GM13976 (cell line): ENCODE data around the gene ADCK1.

Source experiments
- DNase-seq: peaks from one replicate; pipeline ENCODE4 v3.0.0; 2012; ENCODE audit warnings: low spot score
- in situ Hi-C: fragments of 300-500 bp; cut with MboI; formaldehyde crosslinking; loops from one replicate; pipeline ENCODE4 v1.12.0; 2022; ENCODE audit warnings: low sequenced_read_pairs, mixed read lengths, inconsistent platforms; ENCODE audit not compliant: unreplicated experiment
- TF ChIP-seq, protein P1 (sequence below): IDR thresholded peaks from 2 replicates; pipeline ENCODE4 v1.5.1; 2012; ENCODE audit warnings: borderline replicate concordance, mild to moderate bottlenecking; ENCODE audit not compliant: insufficient read depth; ENCODE audit errors: extremely low read depth, missing control alignments, control extremely low read depth

ADCK1 gene

DNA sequence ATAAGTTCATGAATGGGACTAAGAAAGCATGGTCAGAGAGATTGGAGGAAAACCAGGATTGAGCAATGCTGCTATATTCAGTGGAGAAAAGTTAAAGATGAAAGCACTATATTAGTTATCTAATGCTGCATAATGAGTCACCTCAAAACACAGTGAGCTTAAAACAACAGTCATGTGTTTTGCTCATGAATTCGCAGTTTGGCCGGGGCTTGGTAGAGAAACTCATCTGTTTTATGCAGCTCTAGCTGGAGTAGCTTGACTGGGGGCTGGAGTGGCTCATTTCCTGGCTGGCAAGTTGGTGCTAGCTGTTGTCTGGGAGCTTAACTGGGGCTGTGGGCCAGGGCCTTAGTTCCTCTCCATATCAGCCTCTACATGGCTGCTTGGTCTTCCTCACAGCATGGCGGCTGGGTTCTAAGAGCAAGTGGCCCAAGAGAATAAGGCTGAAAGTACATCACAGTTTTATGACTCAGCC is 90.1 kb downstream of the ADCK1 start:
- TF ChIP-seq, protein P1, sequence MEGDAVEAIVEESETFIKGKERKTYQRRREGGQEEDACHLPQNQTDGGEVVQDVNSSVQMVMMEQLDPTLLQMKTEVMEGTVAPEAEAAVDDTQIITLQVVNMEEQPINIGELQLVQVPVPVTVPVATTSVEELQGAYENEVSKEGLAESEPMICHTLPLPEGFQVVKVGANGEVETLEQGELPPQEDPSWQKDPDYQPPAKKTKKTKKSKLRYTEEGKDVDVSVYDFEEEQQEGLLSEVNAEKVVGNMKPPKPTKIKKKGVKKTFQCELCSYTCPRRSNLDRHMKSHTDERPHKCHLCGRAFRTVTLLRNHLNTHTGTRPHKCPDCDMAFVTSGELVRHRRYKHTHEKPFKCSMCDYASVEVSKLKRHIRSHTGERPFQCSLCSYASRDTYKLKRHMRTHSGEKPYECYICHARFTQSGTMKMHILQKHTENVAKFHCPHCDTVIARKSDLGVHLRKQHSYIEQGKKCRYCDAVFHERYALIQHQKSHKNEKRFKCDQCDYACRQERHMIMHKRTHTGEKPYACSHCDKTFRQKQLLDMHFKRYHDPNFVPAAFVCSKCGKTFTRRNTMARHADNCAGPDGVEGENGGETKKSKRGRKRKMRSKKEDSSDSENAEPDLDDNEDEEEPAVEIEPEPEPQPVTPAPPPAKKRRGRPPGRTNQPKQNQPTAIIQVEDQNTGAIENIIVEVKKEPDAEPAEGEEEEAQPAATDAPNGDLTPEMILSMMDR, result no peak
- no peak for DNase-seq
- in situ Hi-C loops, result no loop called here

DNA sequence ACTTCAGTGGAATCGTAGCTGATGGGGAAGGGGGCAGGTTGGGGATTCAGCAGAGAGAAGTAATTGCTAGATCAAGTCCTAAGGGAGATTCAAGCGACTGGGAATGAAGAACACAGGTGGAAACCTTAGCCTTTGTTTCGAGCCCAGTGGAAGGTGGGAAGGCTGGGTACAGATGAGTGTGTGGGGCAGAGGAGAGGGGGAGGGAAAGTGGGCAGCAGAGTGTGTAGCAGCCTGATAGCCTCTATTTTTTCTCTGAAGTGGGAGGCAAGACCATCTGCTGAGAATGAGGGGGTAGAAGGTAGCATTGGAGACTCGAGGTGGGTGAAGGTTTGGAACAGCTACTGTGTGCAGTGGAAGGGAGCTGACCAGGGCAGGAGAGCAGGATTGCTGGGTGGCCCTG is 91.0 kb downstream of the ADCK1 start:
- no peak for DNase-seq
- TF ChIP-seq, protein P1, result no peak
- in situ Hi-C loops, result no loop called here

DNA sequence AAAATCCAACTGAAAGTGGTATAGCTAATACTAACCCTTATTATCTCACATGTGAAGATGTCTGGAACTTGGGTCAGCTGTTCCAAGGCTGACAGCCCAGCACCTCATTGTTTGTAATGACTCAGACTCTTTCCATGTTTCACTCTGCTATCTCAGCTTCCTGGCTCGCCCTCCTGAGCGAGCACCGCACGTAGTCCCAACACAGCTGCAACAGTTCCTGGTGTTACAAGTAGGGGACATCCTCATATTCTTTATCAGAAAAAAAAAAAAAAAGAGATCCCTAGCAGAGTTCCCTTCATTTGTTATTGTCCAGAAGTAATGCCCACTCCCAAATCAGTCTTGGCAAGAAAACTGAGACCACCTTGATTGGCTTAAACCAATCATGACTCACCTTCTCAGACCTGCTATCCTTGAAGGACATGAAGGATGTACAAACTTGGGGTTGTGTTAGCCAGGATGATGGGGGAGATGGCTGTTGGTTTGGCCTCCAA is 92.5 kb downstream of the ADCK1 start:
- TF ChIP-seq, protein P1, result no peak
- in situ Hi-C loops, result no loop called here
- DNase-seq, result no peak

DNA sequence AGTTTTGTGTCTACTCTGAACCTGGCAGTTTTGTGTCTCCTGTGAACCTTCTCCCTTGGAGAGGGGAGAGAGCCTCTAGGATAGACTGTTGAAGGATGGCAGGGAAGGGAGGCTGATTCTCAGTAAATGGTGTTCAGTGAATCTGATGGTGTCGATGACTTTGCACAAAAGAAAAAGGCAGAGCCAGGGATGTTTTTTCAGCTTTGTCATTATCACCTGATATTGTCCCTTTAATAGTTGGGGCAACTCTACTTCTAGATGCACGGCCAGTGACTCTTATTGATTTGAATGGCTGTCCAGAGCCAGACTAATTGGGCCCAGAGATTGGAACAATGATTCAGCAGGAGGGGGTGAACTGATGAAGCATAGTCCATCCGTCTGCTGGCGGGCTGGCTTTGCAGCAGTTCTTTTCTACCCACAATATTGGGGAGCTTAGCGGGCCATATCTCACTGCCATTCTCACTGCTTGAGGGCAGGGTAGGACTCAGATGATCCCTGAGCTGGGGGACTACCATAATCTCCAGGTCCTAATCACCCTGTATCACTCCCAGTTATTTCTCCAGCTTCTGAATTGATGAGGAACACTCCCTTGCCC is 93.1 kb downstream of the ADCK1 start:
- no peak for DNase-seq
- TF ChIP-seq, protein P1, result no peak
- in situ Hi-C loops, result no loop called here

DNA sequence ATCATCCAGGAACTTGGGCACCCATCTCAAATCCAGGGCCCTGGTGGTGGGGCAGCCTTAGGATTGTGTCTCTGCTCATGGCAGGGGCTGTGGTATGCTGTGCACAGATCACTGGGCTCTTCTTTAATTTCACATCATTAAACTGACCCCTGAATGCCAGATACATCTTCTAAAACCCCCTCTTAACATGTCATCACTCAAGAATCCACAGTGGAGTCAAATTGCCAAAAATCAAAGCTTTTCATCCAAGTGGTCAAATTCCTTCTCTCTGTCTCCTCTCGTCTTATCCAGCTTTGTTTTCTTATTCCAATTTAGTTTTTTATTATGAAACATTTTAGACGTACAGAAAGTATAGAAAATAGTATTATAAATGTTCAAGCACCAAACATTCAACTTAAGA is 97.5 kb downstream of the ADCK1 start:
- TF ChIP-seq, protein P1, result no peak
- in situ Hi-C loops, result no loop called here
- DNase-seq, result no peak

DNA sequence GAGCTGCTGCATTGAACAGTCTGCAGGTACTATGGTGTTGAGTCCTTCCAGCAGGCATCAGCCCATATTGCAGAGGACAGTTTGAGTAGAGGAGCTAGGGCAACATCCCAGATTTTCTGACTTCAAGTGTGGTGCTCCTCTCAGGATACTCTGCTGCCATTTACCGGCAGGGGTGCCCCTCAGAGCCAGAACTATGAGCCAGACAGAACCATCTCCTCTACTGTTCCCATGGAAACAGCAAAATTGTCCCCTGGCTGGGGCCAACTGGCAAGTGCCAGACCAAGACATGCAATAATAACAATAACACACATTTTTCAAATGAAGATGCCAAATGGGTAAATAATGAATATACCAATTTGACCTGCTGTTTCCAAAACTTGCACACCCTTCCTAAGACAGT is 102.9 kb downstream of the ADCK1 start:
- in situ Hi-C loops, result no loop called here
- TF ChIP-seq, protein P1, result no peak
- no peak for DNase-seq
